ENCODE data around the gene ATP2C2.

GRCh38 chr16:84320511-84320910 is 47.8 kb upstream of the ATP2C2 start:
- TF ChIP-seq POLR2AphosphoS5 (IDR thresholded peaks at IDR 0.05; ENCODE audit: low read depth, low read length): no peak
- TF ChIP-seq TAF1 (IDR thresholded peaks at IDR 0.05; ENCODE audit: low read depth, low read length): no peak
- TF ChIP-seq POLR2A (IDR thresholded peaks at IDR 0.05; ENCODE audit: low read depth, low read length): no peak
- no peak for TF ChIP-seq PAX5 (IDR thresholded peaks at IDR 0.05; ENCODE audit: insufficient read depth, low read length, severe bottlenecking)
- TF ChIP-seq SPI1 (IDR thresholded peaks at IDR 0.05; ENCODE audit: low read depth, low read length): no peak
- no peak for TF ChIP-seq POU2F2 (IDR thresholded peaks at IDR 0.05; ENCODE audit: low read depth, low read length)
